AG20443 (cell line): ENCODE data around the gene ITM2C.

Experiments
- DNase-seq: peaks from one replicate; pipeline ENCODE4 v3.0.0; 2012; ENCODE audit warnings: low spot score, mixed read lengths

ITM2C gene

GRCh38 chr2:230864605-230865306 is at the start of gene ITM2C:
TSS of gene ITM2C (plus strand) at chr2:230864942. CDS start at chr2:230865026, 84 bp downstream.
- peak; percentile 93 for DNase-seq

GRCh38 chr2:230815088-230815487 is 49.7 kb upstream of the ITM2C start:
- DNase-seq: no peak

- no peak for DNase-seq
Observed at GRCh38 chr2:230816735-230817134, 48.0 kb upstream of the ITM2C start.

GRCh38 chr2:230819433-230819832 is 45.3 kb upstream of the ITM2C start:
- no peak for DNase-seq

GRCh38 chr2:230821261-230821990 is 43.3 kb upstream of the ITM2C start:
- no peak for DNase-seq

- DNase-seq: no peak
Observed at GRCh38 chr2:230821991-230822520, 42.7 kb upstream of the ITM2C start.

GRCh38 chr2:230823264-230823964 is 41.3 kb upstream of the ITM2C start:
- no peak for DNase-seq

GRCh38 chr2:230824406-230824978 is 40.2 kb upstream of the ITM2C start:
- peak; percentile 85 for DNase-seq

- no peak for DNase-seq
Observed at GRCh38 chr2:230825354-230825753, 39.4 kb upstream of the ITM2C start.

- no peak for DNase-seq
Observed at GRCh38 chr2:230827774-230828271, 36.9 kb upstream of the ITM2C start.

GRCh38 chr2:230828272-230828961 is 36.3 kb upstream of the ITM2C start:
- peak; percentile 17 for DNase-seq

GRCh38 chr2:230829293-230829692 is 35.4 kb upstream of the ITM2C start:
- no peak for DNase-seq

GRCh38 chr2:230829959-230830358 is 34.8 kb upstream of the ITM2C start:
- DNase-seq: peak; percentile 2

GRCh38 chr2:230830428-230830827 is 34.3 kb upstream of the ITM2C start:
- no peak for DNase-seq

GRCh38 chr2:230840301-230840700 is 24.4 kb upstream of the ITM2C start:
- DNase-seq: no peak

GRCh38 chr2:230842473-230842872 is 22.3 kb upstream of the ITM2C start:
- DNase-seq: no peak

- DNase-seq: no peak
Observed at GRCh38 chr2:230843132-230843531, 21.6 kb upstream of the ITM2C start.

GRCh38 chr2:230846360-230846759 is 18.4 kb upstream of the ITM2C start:
- DNase-seq: no peak

GRCh38 chr2:230847883-230848388 is 16.8 kb upstream of the ITM2C start:
- peak; percentile 94 for DNase-seq

GRCh38 chr2:230849633-230850357 is 14.9 kb upstream of the ITM2C start:
- DNase-seq: peak; percentile 59

GRCh38 chr2:230850358-230850658 is 14.4 kb upstream of the ITM2C start:
- no peak for DNase-seq
